Ovary (tissue), 9 donors: ENCODE results near the gene NAMPT. TPM values are rescaled to one million over a fixed set of nuclear protein-coding genes. Genes with fewer than 3 reads are reported as not detected.

Experiments used
- DNase-seq, 5 donors: peaks; one replicate each; pipeline ENCODE4 v3.0.0-alpha.2; 2019 to 2020
- H3K27ac ChIP-seq, 2 donors: fragments of 200-600 bp; one replicate each; pipeline versions ENCODE4 v1.5.1 to v1.8.0; 2019 to 2022
- H3K27me3 ChIP-seq: fragments of 200-600 bp; one replicate; pipeline ENCODE4 v1.8.0; 2022
- H3K36me3 ChIP-seq: fragments of 200-600 bp; sonication (generic); one replicate; pipeline ENCODE4 v1.5.1; 2019
- H3K4me1 ChIP-seq: one replicate; pipeline ENCODE4 v1.8.1; 2013; ENCODE audit warnings: mild to moderate bottlenecking, moderate library complexity; ENCODE audit not compliant: insufficient read depth
- H3K4me3 ChIP-seq: fragments of 200-600 bp; sonication (generic); one replicate; pipeline ENCODE4 v1.5.1; 2017
- H3K9me3 ChIP-seq, 2 donors: fragments of 200-600 bp in 1 of 2; sonication (generic) in 1 of 2; one replicate each; pipeline versions ENCODE4 v1.5.1 to v1.8.1; 2013 to 2019; ENCODE audit warnings: mild to moderate bottlenecking in 1 of 2, moderate library complexity in 1 of 2
- EP300 ChIP-seq: sonication (generic); formaldehyde crosslinking; IDR thresholded peaks from one replicate; pipeline ENCODE4 v1.6.1; 2017; ENCODE audit warnings: antibody characterized with exemption
- POLR2A ChIP-seq: fragments of 450-650 bp; IDR thresholded peaks from one replicate; pipeline ENCODE4 v1.6.1; 2017; ENCODE audit warnings: antibody characterized with exemption, mild to moderate bottlenecking, moderate library complexity
- WGBS, 3 donors: extraction: QIAGEN DNeasy Blood & Tissue Kit in 1 of 3; methylation state at CpG; one replicate each; pipeline versions ENCODE4 v1.1.5 to v1.1.7; 2013 to 2017; 5-methylcytosine and 5-hydroxymethylcytosine counted together
- intact Hi-C, 4 donors: fragments of 100-400 bp; cut with DNase I; formaldehyde crosslinking; loops; one replicate each; pipeline versions ENCODE4 v1.11.0 to v1.15.1; 2022 to 2023
- polyA plus RNA-seq, 2 donors: library from polyadenylated mRNA; stranded (reverse); fragments of 200-250 nt in 1 of 2; fragments of 350-450 nt in 1 of 2; fragmentation: Illumina TruSeq in 1 of 2; extraction: RNeasy Lipid Tissue Mini Kit (QIAGEN cat#74804) in 1 of 2; gene quantifications; one replicate each; pipeline ENCODE4 v1.2.3, GENCODE V29; 2013 to 2014
- total RNA-seq, 7 donors: library from RNA; depleted of rRNA in 2 of 7; stranded (reverse); fragments of >200 nt in 2 of 7; fragmentation: NEBNext Ultra II Directional in 3 of 7; extraction: Animal tissue kit (Norgen Biotek cat#: 25700) in 3 of 7; gene quantifications; one replicate each; pipeline versions ENCODE4 v1.1.0 to v1.2.4, GENCODE V29; 2016 to 2023
- TF ChIP-seq, protein P1 (sequence below), 3 donors: fragments of 450-650 bp in 2 of 3; fragments of 200-600 bp in 1 of 3; IDR thresholded peaks; one replicate each; pipeline versions ENCODE4 v1.5.1 to v1.8.0; 2016 to 2022; ENCODE audit warnings: antibody characterized with exemption in 3 of 3, mild to moderate bottlenecking in 1 of 3
- donor health status: DM: no; HTN: no; CAD: no; lungs with moderate emphysema.
- donor health status: DM: no; HTN: no; CAD: no.
- donor health status: Bipolar disorder and iron deficiency.
- donor health status: DM: yes; HTN: yes; CAD: no.
- donor health status: DM: no; HTN: no; CAD: no.
- donor health status: DM: yes; HTN: yes; CAD: no.

Gene NAMPT
- total and polyA plus RNA-seq, 9 donors = 39.5 to 609 (median 159) TPM

DNA sequence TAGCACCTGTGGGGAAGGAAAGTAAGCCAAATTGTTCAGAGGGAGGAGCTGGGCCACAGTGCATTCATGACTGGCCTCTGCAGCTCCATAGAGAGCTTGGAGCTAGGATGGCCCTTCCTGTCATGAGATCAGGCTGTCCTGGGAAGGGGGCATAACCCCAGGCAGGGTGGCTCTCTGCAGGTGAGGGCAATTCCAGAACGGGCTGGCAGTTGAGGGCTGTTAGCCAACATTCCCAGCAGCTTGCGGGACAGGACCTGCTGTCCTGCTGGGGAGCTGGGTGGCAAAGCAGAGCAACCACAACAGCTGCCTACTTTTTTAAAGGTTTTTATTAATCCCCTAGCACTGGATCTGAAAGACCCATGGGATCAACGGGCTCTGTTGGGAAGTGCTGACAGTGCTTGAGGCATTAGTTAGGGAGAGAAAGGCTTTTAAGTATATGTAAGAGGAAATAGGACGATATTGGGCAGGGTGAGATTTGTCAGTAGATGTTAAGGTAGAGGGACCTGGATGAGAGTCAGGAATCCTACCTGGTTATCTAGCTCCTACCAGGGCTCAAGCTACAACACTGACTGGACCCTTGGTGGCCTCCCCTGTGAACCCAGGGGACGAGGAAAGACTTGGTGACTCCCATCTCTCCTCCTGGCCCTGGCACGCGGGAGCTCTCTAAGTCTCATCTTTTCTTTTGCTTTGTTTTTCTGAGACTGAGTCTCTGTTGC is 77.8 kb downstream of the NAMPT start:
- no peaks in the 10 kb centered on the region for H3K36me3 ChIP-seq
- H3K4me3 ChIP-seq = no peak overlapping the region
- H3K27ac ChIP-seq = no peak overlapping the region
- DNase-seq = no peak
- no peaks in the 10 kb centered on the region for H3K27me3 ChIP-seq
- H3K9me3 ChIP-seq = no peaks in the 10 kb centered on the region
- intact Hi-C loops = no loop called here
- TF ChIP-seq, protein P1, sequence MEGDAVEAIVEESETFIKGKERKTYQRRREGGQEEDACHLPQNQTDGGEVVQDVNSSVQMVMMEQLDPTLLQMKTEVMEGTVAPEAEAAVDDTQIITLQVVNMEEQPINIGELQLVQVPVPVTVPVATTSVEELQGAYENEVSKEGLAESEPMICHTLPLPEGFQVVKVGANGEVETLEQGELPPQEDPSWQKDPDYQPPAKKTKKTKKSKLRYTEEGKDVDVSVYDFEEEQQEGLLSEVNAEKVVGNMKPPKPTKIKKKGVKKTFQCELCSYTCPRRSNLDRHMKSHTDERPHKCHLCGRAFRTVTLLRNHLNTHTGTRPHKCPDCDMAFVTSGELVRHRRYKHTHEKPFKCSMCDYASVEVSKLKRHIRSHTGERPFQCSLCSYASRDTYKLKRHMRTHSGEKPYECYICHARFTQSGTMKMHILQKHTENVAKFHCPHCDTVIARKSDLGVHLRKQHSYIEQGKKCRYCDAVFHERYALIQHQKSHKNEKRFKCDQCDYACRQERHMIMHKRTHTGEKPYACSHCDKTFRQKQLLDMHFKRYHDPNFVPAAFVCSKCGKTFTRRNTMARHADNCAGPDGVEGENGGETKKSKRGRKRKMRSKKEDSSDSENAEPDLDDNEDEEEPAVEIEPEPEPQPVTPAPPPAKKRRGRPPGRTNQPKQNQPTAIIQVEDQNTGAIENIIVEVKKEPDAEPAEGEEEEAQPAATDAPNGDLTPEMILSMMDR (IDR thresholded peaks at IDR 0.05) = no peak
- TF ChIP-seq EP300 (no peak), POLR2A (no peak)
- peaks cover 1% of the 10 kb centered on the region for H3K4me1 ChIP-seq
- WGBS, 3 donors = 79 to 86% (median 81%) methylated on average over 7 of the region's 7 CpGs

DNA sequence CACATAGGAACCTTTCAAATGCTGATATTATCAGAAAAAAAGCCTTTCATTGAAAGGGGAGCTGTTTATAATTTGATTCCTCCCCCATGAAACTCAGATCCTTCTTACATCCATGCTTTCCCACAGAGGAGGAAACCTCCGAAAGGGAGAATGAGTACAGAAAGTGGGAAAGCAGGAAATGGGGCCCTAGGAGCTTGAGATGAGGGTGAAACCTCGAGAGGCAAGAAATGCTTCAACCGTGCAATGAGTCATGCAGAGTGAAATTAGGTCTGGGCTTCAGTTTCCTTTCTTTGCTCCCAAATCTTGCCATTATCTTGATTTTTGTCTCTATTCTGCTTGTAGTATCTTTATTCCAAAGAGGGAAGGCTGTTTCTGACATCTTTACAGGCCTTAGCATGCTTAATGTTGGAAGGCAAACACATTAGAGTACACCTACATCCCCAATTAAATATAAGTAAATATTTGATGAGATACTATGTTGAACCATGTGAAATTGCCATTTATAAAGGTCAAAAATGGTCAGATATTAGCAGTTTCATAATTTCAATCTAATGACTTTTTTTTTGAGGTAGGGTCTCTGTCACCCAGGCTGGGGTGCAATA is 79.1 kb downstream of the NAMPT start:
- Histone ChIP-seq H3K9me3 (no peaks in the 10 kb centered on the region), H3K4me3 (no peak overlapping the region), H3K27ac (no peak overlapping the region), H3K4me1 (peaks cover 1% of the 10 kb centered on the region), H3K27me3 (no peaks in the 10 kb centered on the region), H3K36me3 (no peaks in the 10 kb centered on the region)
- WGBS, 3 donors = 66 to 81% (median 72%) methylated on average over 3 of the region's 3 CpGs
- no peak for DNase-seq
- intact Hi-C loops = no loop called here
- no peak for TF ChIP-seq POLR2A
- no peak for TF ChIP-seq EP300
- TF ChIP-seq, protein P1 (IDR thresholded peaks at IDR 0.05) = no peak

DNA sequence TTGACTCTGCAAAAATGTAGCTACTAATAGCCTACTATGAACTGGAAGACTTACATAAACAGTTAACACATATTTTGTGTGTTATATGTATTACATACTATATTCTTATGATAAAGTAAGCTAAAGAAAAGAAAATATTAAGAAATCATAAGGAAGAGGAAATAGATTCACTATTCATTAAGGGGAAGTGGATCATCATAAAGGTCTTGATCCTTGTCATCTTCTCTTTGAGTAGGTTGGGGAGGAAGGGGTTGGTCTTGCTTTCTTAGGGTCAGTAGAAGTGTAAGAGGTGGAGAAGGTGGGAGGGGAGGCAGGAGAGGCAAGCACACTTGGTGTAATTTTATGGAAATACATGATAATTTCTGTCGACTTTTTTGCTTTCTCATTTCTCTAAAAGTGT is 81.3 kb downstream of the NAMPT start:
- intact Hi-C loops = no loop called here
- H3K36me3 ChIP-seq = no peaks in the 10 kb centered on the region
- no peak overlapping the region for H3K4me3 ChIP-seq
- no peak for DNase-seq
- 12 to 48% (median 25%) methylated on average over 1 of the region's 1 CpG for whole genome bisulfite sequencing, 3 donors
- H3K4me1 ChIP-seq = peaks cover 3% of the 10 kb centered on the region
- H3K9me3 ChIP-seq = no peaks in the 10 kb centered on the region
- H3K27ac ChIP-seq = no peak overlapping the region
- no peaks in the 10 kb centered on the region for H3K27me3 ChIP-seq
- TF ChIP-seq, protein P1 (IDR thresholded peaks at IDR 0.05) = no peak
- no peak for TF ChIP-seq EP300
- TF ChIP-seq POLR2A = no peak

DNA sequence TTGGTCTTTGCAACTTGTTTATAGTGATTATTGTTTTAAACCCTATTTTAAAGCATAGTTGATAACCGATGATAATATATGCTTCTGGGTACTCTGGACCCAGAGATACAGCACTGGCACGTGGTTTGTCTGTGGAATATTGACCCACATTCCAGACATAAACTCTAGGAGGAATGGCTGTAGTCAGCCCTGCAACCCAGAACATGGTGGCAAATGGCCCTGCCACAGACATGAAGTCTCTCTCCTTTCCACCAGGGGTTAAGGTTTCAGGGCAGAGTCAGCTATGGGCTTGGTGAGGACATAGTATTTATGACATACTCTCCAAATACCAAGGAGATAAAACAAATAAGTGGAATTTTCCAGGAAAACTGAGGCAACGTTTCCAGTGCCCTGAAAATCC is 83.6 kb downstream of the NAMPT start:
- no peak overlapping the region for H3K27ac ChIP-seq

More for the DNA sequence above, 83.6 kb downstream of the NAMPT start:
- no peak for DNase-seq
- H3K36me3 ChIP-seq = no peaks in the 10 kb centered on the region
- WGBS, 3 donors = 64 to 78% (median 71%) methylated on average over 3 of the region's 3 CpGs
- H3K27me3 ChIP-seq = no peaks in the 10 kb centered on the region
- H3K9me3 ChIP-seq = no peaks in the 10 kb centered on the region
- intact Hi-C loops = no loop called here
- TF ChIP-seq, protein P1 (IDR thresholded peaks at IDR 0.05) = no peak
- TF ChIP-seq EP300 (no peak), POLR2A (no peak)
- H3K4me3 ChIP-seq = no peak overlapping the region
- H3K4me1 ChIP-seq = peaks cover 3% of the 10 kb centered on the region
